DLD1 (cell line): ENCODE results near the gene APOOL.
"Not testable (repeated sequence)": the region's sequence is repeated elsewhere in the genome, so short reads cannot be mapped to it uniquely, and the experiment has no call there.

Experiments used
- in situ Hi-C: cut with HindIII; loops from 2 replicates; pipeline ENCODE4 v1.10.0; 2017; ENCODE audit warnings: low sequenced_read_pairs

The APOOL gene

GRCh38 chrX:85077247-85077646 lies 73.6 kb downstream of the APOOL start:
- in situ Hi-C loops: not testable (repeated sequence)

GRCh38 chrX:85084770-85085393 lies 81.2 kb downstream of the APOOL start:
- in situ Hi-C loops: no loop called here

GRCh38 chrX:85089321-85089840 lies 85.7 kb downstream of the APOOL start:
- in situ Hi-C loops: no loop called here

- in situ Hi-C loops: no loop called here
Measured at GRCh38 chrX:85107407-85107806, 103.7 kb downstream of the APOOL start.

- in situ Hi-C loops: no loop called here
Measured at GRCh38 chrX:85108165-85108564, 104.5 kb downstream of the APOOL start.

- in situ Hi-C loops: no loop called here
Measured at GRCh38 chrX:85109235-85109634, 105.6 kb downstream of the APOOL start.

- in situ Hi-C loops: no loop called here
Measured at GRCh38 chrX:85111347-85111746, 107.7 kb downstream of the APOOL start.

- in situ Hi-C loops: no loop called here
Measured at GRCh38 chrX:85112293-85112692, 108.6 kb downstream of the APOOL start.

GRCh38 chrX:85113746-85114145 lies 110.1 kb downstream of the APOOL start:
- in situ Hi-C loops: no loop called here

- in situ Hi-C loops: no loop called here
Measured at GRCh38 chrX:85114171-85114570, 110.5 kb downstream of the APOOL start.

- in situ Hi-C loops: no loop called here
Measured at GRCh38 chrX:85114776-85115175, 111.1 kb downstream of the APOOL start.

GRCh38 chrX:85115252-85115651 lies 111.6 kb downstream of the APOOL start:
- in situ Hi-C loops: no loop called here

- in situ Hi-C loops: no loop called here
Measured at GRCh38 chrX:85136409-85136808, 132.7 kb downstream of the APOOL start.

GRCh38 chrX:85139422-85139821 lies 135.7 kb downstream of the APOOL start:
- in situ Hi-C loops: no loop called here

GRCh38 chrX:85140964-85141363 lies 137.3 kb downstream of the APOOL start:
- in situ Hi-C loops: no loop called here
